Suprapubic skin (tissue), 3 donors: ENCODE measurements around the gene SEC16B.

Experiments
- EP300 ChIP-seq: sonication (generic); formaldehyde crosslinking; IDR thresholded peaks from one replicate; pipeline ENCODE4 v1.6.1; 2017; ENCODE audit warnings: antibody characterized with exemption
- POLR2A ChIP-seq, 2 donors: fragments of 450-650 bp; IDR thresholded peaks; one replicate each; pipeline ENCODE4 v1.6.1; 2017; ENCODE audit warnings: antibody characterized with exemption in 2 of 2, mild to moderate bottlenecking in 2 of 2, moderate library complexity in 2 of 2
- TF ChIP-seq, protein P1 (sequence below), 2 donors: fragments of 200-600 bp in 1 of 2; fragments of 450-650 bp in 1 of 2; sonication (generic) in 1 of 2; IDR thresholded peaks; one replicate each; pipeline ENCODE4 v1.5.1; 2016 to 2019; ENCODE audit warnings: antibody characterized with exemption in 2 of 2, mild to moderate bottlenecking in 1 of 2, moderate library complexity in 1 of 2

DNA sequence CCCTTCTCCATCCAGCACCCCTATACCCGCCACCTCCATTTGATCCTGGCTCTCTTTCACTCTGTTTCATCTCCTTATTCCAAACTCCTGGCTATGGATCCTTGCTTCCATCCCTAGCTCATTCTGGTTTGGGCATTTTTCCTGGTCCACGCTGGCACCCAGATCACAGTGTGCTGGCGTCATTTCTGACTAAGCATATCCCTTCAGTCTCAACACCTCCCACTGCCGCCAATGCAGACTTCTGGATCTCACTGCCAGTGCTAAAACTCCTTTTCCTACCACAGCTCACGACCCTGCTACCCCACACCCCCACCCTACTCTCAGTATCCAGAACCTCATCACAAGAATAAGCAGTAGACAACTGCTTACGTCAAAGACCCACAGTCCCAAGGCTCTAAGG is 16.3 kb downstream of the SEC16B start:
- TF ChIP-seq, protein P1, sequence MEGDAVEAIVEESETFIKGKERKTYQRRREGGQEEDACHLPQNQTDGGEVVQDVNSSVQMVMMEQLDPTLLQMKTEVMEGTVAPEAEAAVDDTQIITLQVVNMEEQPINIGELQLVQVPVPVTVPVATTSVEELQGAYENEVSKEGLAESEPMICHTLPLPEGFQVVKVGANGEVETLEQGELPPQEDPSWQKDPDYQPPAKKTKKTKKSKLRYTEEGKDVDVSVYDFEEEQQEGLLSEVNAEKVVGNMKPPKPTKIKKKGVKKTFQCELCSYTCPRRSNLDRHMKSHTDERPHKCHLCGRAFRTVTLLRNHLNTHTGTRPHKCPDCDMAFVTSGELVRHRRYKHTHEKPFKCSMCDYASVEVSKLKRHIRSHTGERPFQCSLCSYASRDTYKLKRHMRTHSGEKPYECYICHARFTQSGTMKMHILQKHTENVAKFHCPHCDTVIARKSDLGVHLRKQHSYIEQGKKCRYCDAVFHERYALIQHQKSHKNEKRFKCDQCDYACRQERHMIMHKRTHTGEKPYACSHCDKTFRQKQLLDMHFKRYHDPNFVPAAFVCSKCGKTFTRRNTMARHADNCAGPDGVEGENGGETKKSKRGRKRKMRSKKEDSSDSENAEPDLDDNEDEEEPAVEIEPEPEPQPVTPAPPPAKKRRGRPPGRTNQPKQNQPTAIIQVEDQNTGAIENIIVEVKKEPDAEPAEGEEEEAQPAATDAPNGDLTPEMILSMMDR (IDR thresholded peaks at IDR 0.05) = no peak
- TF ChIP-seq POLR2A (IDR thresholded peaks at IDR 0.05) = no peak
- no peak for TF ChIP-seq EP300
